Suppressor macrophage treated with lipopolysaccharide for 1 hour (primary cell): ENCODE measurements around the gene TRPM2.
"Not testable (repeated sequence)": the region's sequence is repeated elsewhere in the genome, so short reads cannot be mapped to it uniquely, and the experiment has no call there.

ENCODE experiments used
- DNase-seq, 3 donors: peaks; one replicate each; pipeline ENCODE4 v3.0.0-alpha.2; 2020 to 2022

Gene TRPM2

DNA sequence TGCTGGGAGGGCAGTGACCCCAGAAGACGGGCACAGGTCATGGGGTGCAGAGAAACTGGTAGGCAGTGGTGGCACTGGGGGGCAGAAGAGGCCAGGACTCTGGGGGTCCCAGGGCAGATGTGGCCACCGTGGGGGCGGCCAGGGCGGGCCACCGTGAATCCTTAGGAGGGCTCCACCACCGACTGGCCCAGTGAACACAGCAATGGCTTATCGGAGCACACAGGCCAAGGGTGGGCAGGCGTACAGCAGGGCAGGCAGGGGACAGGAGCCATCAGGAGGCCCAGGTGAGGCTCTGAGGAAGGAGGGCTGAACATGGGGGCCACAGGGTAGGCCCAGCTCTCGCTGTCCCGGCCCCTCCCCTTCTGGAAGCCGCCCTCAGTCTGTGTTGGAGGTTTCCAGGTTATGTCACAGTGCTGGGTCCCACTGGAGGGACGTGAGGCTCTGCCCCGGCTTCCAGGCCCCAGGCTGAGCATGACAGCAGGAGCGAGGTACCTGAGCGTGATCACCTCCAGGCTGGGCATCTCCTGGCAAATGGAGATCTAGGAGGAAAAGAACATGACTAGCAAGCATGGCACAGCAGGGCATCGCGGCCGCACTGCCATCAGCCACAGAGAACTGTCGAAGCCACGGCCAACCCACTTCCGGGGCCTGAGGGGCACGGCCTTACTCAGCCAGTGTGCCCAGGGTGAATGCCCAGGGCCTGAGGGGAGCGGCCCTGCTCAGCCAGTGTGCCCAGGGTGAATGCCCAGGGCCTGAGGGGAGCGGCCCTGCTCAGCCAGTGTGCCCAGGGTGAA is 18.0 kb upstream of the TRPM2 start:
- no peak for DNase-seq

DNA sequence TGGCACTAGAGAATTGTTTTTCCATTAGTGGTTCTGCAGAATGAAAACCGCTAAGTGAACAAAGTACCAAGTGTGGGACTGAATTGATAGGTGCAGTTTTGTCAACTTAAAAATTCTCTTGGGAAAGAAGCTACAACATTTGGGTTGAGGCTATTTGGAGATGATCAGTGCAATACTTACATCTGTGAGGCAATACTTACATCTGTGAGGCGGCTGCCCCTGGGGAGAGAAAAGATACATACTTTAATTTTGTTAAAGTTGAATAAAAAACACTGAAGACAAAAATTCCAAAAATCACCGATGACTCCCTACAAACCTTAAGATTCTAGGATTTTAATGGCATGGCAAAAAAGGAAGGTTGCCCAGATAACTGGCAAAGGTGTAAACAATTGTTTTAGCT is 16.0 kb upstream of the TRPM2 start:
- no peak for DNase-seq

DNA sequence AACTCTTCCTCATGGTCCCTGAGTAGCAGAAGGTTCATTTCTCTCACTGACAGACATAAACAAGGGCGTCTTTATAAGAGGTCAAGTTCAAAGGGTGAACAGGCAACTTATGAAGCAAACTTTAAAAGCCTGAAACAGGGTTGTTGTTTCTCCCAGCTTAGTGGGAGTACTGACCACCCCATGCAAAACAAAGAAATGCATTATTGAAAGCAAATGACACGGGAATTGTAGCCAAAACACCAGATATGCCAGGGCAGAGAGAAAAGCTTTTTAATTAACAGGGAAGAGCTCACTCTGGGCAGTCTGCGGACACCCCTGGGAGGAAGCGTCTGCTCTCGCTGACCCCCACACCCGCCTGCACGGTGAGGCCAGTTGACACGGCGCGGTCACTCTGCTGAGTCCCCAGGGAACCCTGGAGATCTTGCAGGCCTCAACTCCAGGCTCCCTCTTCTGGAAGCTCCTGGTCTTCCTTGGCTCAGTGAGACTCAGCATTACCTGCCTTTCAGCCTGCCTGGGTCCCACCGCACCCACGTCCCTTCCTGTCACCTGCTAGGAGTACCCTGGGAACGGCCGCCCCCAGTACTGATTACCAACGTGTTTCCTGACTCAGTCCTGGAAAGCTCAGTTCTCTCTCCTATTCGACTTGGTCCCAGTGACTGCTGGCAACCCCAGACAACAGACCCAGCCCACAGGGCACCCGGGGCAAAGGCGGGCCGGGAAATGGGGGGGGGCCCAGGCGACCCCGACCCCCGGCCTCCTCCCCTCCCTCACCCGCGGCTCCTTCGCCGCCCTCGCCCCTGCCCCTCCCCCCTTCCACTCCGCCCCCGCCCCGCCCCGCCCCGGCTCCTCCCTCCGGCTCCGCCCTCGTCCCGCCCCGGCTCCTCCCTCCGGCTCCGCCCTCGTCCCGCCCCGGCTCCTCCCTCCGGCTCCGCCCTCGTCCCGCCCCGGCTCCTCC is 15.2 kb upstream of the TRPM2 start:
- peak; percentile 22 to 53 (median 43) for DNase-seq

DNA sequence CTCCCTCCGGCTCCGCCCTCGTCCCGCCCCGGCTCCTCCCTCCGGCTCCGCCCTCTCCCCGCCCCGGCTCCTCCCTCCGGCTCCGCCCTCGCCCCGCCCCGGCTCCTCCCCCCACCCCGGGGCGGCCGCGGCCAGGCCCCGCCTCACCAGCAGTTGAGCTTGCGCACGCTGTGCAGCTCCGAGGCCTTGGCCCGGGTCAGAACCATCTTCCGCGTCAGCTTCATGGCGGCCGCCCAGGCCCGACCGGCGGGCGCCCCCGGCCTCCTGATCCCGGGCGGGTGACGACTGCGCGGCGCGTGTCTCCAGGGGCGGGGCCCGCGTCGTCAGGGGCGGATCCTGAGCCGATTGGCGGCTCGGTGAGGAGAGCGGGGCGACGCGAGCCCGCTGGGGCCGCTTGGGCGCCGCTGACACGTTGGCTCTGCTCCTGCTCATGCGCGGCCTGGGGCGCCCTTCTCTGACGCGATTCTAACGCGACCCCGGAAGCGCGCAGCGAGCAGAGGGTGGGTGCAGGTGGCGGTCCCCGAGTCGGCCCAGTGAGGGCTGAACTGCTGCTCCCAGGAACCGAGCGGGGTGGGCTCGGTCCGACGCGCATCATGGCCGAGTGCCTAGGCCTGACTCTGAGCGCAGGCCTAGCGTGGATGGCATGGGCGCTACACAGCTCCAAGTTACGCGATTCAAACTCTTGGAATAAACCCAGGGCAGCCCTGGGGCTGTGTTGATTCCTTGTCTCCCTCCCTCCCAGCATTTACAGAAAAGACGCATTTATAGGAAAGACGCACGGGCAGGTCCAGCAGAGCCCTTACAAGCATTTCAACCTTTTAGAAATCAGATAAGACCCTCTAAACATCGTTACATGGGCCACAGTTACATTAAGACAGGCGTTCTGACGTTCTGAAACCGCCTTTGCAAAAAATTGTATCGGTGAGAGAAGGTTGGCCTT is 14.2 kb upstream of the TRPM2 start, which contains the start of gene CFAP410:
Gene CFAP410, minus strand, starts transcription at position 420 of the 940 bp plus-strand sequence. Its CDS starts 196 bp downstream, at position 224.
- DNase-seq = peak; percentile 97 to 98 (median 98)

DNA sequence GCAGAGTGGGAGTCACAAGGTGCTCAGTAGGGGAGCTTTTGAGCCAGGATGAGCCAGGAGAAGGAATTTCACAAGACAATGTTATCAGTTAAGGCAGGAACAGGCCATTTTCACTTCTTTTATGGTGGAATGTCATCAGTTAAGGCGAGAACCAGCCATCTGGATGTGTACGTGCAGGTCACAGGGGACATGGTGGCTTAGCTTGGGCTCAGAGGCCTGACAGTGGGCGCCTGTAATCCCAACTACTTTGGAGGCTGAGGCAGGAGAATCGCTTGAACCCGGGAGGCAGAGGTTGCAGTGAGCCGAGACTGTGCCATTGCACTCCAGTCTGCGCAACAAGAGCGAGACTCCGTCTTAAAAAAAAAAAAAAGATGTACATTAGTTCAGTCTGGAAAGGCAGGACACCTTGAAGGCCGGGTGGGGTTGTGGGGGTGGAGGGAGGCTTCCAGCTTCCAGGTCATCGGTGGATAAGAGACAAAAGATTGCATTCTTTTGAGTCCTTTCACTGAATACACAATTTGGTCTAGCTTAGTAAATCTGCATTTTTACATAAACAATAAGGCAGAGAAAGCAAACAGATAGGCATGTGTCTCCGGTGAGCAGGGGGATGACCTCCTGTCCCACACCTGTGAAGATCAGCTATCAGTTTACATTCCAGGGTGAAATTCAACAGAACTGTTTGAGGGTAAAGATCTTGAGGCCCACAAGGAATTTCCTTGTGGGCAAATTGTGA is 11.5 kb upstream of the TRPM2 start:
- not testable (repeated sequence) for DNase-seq

DNA sequence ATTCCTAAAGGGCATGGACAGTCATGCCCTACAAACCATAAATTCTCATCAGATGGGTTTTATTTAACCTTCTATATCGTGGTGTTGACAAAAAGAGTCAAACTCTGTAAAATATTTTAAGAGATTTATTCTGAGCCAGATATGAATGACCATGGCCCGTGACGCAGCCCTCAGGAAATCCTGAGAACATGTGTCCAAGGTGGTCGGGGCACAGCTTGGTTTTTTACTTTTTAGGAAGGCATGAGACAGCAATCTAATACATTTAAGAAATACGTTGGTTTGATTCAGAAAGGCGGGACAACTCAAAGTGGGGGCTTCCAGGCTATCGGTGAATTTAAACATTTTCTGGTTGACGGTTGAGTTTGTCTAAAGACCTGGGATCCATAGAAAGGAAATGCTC is 10.4 kb upstream of the TRPM2 start:
- DNase-seq = not testable (repeated sequence)

DNA sequence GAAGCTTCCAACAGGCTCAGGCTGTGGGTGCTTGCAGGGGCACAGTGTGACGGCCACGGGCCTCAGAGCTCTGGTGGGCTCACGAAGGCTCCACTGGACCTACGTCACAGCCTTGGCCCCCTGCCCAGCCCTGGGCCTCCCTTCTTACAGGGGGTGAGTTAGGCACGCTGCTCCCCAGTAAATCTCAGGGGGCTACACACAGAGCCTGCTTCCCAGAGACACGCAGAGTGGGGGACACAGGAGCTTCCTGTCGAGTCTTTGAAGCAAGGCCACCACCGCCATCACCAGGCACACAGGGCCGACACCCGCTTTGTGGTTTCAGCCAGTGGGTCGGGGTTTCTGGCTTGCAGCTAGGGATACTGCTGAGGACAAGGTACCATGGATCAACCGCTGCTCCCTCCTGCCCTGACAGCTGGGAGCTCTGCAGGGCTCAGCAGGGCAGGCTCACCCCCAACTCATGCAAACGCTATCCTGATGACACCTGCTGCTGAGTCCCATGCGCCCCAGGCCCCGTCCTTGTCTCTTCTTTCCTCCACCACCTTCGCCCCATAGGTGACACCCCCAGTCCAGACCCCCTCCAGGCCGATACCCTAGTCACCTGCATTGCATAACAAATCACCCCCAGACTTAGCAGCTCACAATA is 8.8 kb upstream of the TRPM2 start:
- DNase-seq = no peak

DNA sequence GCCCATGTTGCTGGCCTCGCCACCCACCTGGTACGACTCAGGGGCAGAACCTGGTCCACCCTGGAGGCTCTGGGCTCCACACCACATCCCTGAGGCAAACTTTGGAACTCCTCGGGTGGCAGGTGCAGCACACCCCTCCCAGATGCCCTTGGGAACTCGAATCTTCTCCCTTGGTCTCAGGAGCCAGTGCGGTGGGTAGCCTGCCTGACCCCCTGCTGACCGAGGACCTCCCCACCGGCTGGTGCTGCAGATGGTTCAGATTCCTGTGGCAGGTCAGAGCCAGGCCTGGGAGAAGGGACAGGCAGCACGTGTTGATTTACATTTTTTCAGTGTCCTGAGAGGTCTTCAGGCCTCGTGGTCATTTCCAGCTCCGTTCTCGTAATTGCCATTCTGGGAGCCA is 7.9 kb upstream of the TRPM2 start:
- DNase-seq = no peak

DNA sequence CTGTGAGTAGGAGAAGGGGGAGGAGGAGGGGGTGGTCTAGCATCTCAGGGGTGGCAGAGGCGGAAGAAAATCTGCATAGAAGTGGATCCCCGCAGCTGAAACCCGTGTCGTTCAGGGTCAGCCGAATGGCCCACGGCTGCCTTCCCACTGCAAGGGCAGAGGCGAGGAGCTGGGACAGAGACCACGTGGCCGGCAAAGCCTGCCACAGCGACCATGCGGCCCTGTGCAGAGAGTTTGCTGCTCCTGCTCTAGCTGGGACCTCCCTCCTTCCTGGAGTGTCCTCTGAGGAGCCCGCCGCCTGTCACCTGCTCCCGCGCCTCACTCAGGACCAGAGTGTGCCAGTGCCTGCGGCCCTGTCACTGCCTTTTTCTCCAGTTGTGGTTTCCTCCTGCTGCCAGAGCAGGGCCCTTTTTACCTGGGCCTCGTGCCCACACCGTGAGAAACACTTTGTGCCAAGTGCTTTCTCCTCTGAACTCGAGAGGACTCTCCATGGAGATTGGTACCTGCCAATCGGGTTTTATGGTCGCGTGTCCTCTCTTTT is 5.4 kb upstream of the TRPM2 start:
- DNase-seq = no peak

DNA sequence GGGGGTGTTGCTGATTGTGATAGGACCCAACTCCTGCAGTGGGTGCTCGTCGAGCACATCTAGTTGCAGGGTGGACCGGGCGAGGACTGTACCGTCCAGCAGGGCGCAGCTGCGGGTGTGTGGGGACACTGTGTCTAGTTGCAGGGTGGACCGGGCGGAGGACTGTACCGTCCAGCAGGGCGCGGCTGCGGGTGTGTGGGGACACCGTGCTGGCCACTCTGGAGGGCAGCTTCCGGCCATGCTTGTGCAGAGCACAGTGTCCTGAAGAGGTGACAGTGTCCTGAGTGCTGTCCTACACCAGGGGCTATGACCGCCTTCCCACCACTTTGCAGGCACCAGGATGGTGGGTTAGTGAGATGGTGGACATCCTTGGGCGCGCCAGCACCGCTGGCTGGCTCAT is 4.6 kb upstream of the TRPM2 start:
- no peak for DNase-seq

DNA sequence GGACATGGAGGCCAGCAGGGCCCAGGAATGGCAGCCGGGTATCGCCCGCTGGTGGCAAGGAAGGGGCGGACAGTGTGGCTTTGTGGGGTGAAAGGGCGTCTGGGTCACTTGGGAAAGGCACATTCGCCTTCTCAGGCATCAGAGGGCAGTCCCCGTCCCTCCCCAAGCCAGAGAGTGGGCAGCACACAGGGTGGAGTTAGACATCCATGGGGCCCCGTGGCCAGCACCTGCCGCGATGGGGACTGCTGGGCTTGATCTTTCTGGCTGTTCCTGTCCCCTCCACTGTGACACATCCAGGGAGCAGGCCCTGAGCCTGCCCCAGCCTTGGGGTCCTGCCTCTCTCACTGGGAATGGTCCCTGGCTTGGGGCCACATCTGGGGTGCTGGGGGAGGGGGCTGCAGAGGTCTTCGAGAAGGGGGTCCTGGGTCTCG is 4.0 kb upstream of the TRPM2 start:
- no peak for DNase-seq

DNA sequence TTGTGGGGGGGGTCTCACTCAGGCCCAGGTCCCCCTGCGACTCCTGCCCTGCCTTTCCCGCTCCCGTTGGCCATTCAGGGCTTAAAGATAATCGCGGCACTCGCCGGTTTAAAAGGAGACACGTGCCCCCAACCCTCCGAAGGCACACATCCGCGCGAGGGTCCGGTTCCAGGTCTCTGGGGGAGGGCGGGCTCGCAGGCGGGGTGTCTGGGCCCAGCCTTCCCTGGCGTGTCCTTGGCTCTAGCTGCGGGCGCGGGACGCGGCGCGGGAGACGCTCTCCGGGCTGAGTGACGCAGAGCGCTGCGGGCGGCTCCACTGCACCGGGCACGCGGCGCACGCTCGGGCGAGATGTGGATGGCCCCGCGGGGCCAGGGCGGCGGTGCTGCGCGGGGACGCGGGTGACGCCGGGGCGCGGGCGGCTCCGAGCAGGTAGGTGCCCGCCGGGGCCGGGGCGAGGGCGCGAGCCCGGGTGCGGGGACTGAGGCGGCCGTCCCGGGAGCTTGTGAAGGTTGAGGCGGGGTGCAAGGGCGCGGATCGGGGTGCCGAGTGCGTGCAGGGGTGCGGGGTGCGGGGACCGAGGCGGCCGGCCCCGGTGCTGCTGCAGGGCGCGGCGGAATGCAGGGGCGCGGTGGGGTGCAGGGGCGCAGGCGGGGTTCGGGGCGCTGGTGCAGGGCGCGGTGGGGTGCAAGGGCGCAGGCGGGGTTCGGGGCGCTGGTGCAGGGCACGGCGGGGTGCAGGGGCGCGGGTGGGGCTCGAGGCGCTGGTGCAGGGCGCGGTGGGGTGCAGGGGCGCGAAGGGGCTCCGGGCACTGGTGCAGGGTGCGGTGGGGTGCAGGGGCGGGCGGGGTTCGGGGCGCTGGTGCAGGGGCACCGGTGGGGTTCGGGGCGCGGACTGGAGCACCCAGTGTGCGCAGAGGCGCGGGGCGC is 3.3 kb upstream of the TRPM2 start:
- peak in 2 of 3 donors; percentile 21 to 42 for DNase-seq

DNA sequence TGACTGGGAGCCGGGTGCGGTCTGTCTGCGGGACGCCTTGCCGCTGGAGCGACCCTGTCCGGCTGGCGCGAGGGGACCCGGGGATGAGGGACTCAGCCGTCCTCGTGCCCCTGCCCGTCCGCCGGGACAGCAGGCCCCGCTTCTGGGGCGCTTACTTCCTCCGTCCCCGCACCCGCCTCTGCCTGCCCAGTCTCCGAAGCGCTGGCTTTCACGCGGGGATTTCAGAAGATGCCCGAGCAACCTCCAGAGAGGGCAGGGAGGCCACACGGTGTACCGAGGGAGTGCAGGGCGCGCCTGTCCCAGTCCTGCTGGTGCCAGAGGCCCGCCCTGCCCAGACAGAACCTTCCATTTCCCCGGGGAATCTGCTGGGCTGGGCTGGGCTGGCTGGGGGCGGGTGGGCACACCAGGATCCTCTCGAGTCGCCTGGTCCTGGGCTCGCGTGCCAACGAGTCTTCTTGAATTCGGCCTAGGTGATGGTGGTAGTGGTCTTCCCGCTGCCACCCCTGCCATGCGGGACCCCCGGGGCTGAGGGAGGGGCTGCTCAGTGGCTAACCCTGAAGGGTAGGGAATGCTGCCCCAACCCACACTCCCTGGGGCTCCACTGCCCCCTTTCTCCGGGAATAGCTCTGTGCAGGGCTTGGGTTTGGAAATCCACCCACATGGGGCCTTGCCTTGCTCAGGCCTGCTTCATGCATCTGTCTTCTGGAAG is 2.5 kb upstream of the TRPM2 start:
- peak in 2 of 3 donors; percentile 27 to 49 for DNase-seq

DNA sequence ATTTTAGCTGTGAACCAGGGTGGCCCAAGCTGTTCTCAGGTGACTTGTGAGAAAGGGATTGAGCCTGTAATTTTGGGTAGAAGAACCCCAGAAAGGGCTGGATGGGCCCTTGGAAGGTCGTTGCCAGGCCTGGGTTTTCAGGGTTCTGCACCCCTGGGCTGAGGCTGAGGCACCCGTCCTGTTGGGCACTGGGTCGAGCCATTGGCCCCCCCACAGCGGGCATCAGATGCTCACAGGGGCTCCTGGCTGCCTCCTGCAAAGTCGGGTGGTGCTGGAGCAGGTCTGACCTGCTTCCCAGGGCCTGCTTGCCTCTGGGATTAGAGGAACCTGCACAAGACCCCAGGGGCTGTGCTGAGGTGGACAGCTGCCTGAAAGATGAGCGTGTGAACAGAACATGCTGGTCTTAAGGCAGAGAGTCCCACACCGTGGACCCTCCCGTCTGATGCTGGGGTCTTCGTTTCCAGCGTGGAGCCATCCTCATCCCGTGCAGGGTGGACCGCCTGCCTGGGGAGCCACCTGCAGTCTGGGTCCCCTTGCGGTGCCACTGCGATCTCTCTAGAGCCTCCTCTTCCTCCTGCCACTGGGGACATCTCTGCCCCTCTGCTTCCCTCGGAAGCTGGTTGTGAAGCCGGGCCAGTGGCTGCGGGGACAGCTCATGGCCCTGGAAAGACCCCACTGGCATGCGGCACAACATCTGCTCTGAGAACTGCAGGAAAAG is 1.7 kb upstream of the TRPM2 start:
- no peak for DNase-seq

DNA sequence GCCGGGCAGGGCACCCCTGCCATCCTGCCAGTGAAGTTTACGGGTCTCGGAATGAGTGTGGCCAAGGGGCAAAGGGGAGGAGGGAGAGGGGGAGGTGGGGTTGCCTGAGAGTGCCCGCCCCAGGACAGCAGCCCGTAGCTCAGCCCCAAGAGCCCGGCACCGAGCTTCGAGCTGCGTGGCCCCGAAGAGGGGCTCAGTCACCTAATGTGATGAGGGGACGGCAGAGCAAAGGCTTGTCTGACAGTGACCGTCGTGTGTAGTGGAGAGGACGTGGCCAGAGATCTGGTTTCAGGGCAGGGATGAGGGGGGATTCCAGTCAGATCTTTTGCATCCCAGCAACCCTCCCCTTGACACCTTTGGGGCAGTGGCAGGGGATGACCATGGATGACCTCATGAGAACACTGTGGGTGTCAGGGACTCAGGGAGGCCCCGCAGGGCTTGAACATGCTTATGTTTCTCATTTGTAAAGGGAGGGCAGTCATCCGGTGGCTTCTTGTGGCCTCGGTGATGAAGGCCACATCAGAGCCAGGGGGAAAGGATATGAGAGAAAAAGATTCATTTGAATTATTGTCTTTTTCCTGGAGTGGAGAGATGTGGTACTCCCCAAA is 1.1 kb upstream of the TRPM2 start:
- DNase-seq = peak; percentile 60 to 81 (median 78)

DNA sequence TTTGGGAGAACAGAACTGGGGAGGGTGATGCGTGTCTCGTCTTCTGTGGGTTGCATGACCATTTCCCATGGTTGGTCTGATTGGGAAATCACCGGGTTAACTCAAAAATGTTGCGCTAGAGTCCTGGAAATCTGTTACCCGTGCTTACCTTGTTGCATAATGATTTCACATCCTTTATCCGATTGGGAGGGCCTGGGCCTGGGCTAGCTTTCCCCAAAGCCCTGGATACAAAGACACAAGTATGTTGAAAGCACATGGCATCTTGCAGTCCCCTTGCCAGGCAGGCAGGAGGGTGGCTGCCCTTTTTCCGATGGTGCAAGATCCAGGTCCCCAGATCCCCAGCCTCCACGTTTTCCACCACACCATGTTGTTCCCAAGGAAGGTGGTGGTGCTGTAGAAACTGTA is 582 bp downstream of the TRPM2 start:
- DNase-seq = peak; percentile 79 to 82 (median 79)
